Naive thymus-derived CD4-positive, alpha-beta T cell (primary cell): ENCODE data around the gene SERPINB11. TPM values are rescaled to one million over a fixed set of nuclear protein-coding genes. Genes with fewer than 3 reads are reported as not detected.

Source experiments
- ATAC-seq: fragments of 150-1000 bp; cut with Tn5 transposase; 2 replicates; pipeline ENCODE4 v1.10.0; 2021; ENCODE audit warnings: mild to moderate bottlenecking, moderate library complexity
- CTCF ChIA-PET: fragments of 350-600 bp; sonication (Branson Sonifier 250); formaldehyde crosslinking; loops from one replicate; lab custom pipeline; 2021; ENCODE audit warnings: antibody characterized with exemption; lab: Charles Lee
- POLR2A ChIA-PET: fragments of 350-600 bp; sonication (Branson Sonifier 250); formaldehyde crosslinking; loops from one replicate; lab custom pipeline; 2021; ENCODE audit warnings: antibody characterized with exemption, inconsistent platforms; lab: Charles Lee
- DNase-seq, 9 donors: peaks; one replicate each; pipeline versions ENCODE4 v3.0.0 to v3.0.0-alpha.2; 2020 to 2022; ENCODE audit warnings: mixed read lengths in 1 of 9
- H3K27ac ChIP-seq: one replicate; pipeline ENCODE4 v1.7.0; 2013; ENCODE audit warnings: mild to moderate bottlenecking, low read depth, low read length, moderate library complexity
- H3K27me3 ChIP-seq, 2 donors: one replicate each; pipeline ENCODE4 v1.7.0; 2013; ENCODE audit warnings: low read length in 2 of 2, mild to moderate bottlenecking in 2 of 2, moderate library complexity in 2 of 2; ENCODE audit not compliant: control insufficient read depth in 2 of 2, insufficient read depth in 2 of 2
- H3K36me3 ChIP-seq, 3 experiments: 1 replicate in 2 of 3; 2 replicates in 1 of 3; pipeline ENCODE4 v1.7.0; 2013; ENCODE audit warnings: low read length in 3 of 3, mild to moderate bottlenecking in 3 of 3, moderate library complexity in 1 of 3; ENCODE audit not compliant: insufficient read depth in 3 of 3, control insufficient read depth in 2 of 3
- H3K4me1 ChIP-seq, 2 donors: one replicate each; pipeline ENCODE4 v1.7.0; 2013; ENCODE audit warnings: low read length in 2 of 2, mild to moderate bottlenecking in 2 of 2, moderate library complexity in 1 of 2; ENCODE audit not compliant: control insufficient read depth in 2 of 2, insufficient read depth in 2 of 2
- H3K4me3 ChIP-seq: 2 replicates; pipeline ENCODE4 v1.7.0; 2013; ENCODE audit warnings: mild to moderate bottlenecking, low read length
- H3K9me3 ChIP-seq, 3 experiments: 1 replicate in 2 of 3; 2 replicates in 1 of 3; pipeline ENCODE4 v1.7.0; 2013; ENCODE audit warnings: low read length in 3 of 3; ENCODE audit not compliant: control insufficient read depth in 2 of 3
- H3K27ac Mint-ChIP-seq, 9 donors: one replicate each; pipeline ENCODE4 v1.8.0; 2020 to 2022; ENCODE audit warnings: mixed read lengths in 9 of 9, mild to moderate bottlenecking in 8 of 9, moderate library complexity in 5 of 9, inconsistent platforms in 2 of 9
- H3K27me3 Mint-ChIP-seq, 5 donors: one replicate each; pipeline ENCODE4 v1.8.0; 2021 to 2022; ENCODE audit warnings: mixed read lengths in 5 of 5, mild to moderate bottlenecking in 1 of 5
- H3K36me3 Mint-ChIP-seq, 5 donors: one replicate each; pipeline ENCODE4 v1.8.0; 2020 to 2022; ENCODE audit warnings: mixed read lengths in 5 of 5, mild to moderate bottlenecking in 3 of 5, inconsistent platforms in 1 of 5
- H3K4me1 Mint-ChIP-seq, 7 donors: one replicate each; pipeline ENCODE4 v1.8.0; 2020 to 2022; ENCODE audit warnings: mixed read lengths in 7 of 7, mild to moderate bottlenecking in 3 of 7, inconsistent platforms in 1 of 7
- H3K4me3 Mint-ChIP-seq, 10 donors: one replicate each; pipeline ENCODE4 v1.8.0; 2020 to 2022; ENCODE audit warnings: mild to moderate bottlenecking in 10 of 10, mixed read lengths in 10 of 10, moderate library complexity in 6 of 10, inconsistent platforms in 2 of 10
- H3K9me3 Mint-ChIP-seq, 11 donors: one replicate each; pipeline ENCODE4 v1.8.0; 2020 to 2022; ENCODE audit warnings: mixed read lengths in 11 of 11, mild to moderate bottlenecking in 4 of 11, inconsistent platforms in 1 of 11, moderate library complexity in 1 of 11
- intact Hi-C, 2 donors: fragments of 100-400 bp; cut with micrococcal nuclease; formaldehyde crosslinking; loops; one replicate each; pipeline ENCODE4 v1.15.1; 2023
- polyA plus RNA-seq, 2 donors: library from polyadenylated mRNA; unstranded; fragments of 300-500 nt; fragmentation: Illumina TruSeq; gene quantifications; one replicate each; pipeline ENCODE4 v1.2.3, GENCODE V29; 2021
- total RNA-seq, 6 experiments: library from RNA in 5 of 6; stranded (reverse) in 5 of 6; gene quantifications; 1 replicate in 5 of 6; 2 replicates in 1 of 6; pipeline ENCODE4 v1.2.3 and lab custom pipeline; 2021 to 2026

SERPINB11 gene
- total and polyA plus RNA-seq, 7 experiments from 2014 or later: not detected

GRCh38 chr18:63763831-63764600, 61.3 kb downstream of the SERPINB11 start:
- peaks cover 4 to 31% (median 13%) of the 10 kb centered on the region in 11 donors for H3K9me3 Mint-ChIP-seq
- no peak overlapping the region for H3K27ac Mint-ChIP-seq
- Histone ChIP-seq H3K9me3 (no peaks in the 10 kb centered on the region), H3K4me1 (no peaks in the 10 kb centered on the region), H3K36me3 (no peaks in the 10 kb centered on the region), H3K27me3 (no peaks in the 10 kb centered on the region), H3K27ac (no peak overlapping the region), H3K4me3 (no peak overlapping the region)
- H3K27me3 Mint-ChIP-seq: peaks cover 0 to 3% (median 0%) of the 10 kb centered on the region in 5 donors
- no peak for DNase-seq
- H3K36me3 Mint-ChIP-seq: peaks cover 0 to 9% (median 0%) of the 10 kb centered on the region in 5 donors
- no peaks in the 10 kb centered on the region for H3K4me1 Mint-ChIP-seq
- CTCF ChIA-PET: no interaction called here
- POLR2A ChIA-PET: no interaction called here
- no peak overlapping the region for H3K4me3 Mint-ChIP-seq
- intact Hi-C loops: no loop called here
- ATAC-seq: no peak

DNA sequence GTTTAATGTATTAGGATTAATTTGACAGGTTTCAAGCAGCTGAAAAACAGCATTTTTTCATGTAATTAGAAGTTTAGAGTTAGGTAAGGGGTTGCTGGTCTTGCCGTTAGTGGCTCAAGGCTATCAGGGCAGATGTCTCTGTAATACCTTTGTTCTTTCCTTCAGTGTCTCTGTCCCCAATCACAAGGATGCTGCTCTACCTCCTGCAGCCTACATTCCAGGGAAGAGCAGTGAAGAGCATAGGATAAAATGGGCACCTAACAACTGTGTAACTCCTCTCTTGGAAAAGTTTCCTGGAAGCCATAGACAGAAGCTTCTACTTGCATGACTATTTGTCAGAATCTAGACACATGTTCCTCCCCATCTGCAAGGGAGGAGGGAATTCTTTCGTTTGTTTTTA, 63.1 kb downstream of the SERPINB11 start:
- peaks cover 0 to 21% (median 4%) of the 10 kb centered on the region in 11 donors for H3K9me3 Mint-ChIP-seq
- H3K4me3 Mint-ChIP-seq: no peak overlapping the region
- no peaks in the 10 kb centered on the region for H3K36me3 ChIP-seq
- H3K27ac Mint-ChIP-seq: no peak overlapping the region
- no peaks in the 10 kb centered on the region for H3K9me3 ChIP-seq
- no peak overlapping the region for H3K27ac ChIP-seq
- DNase-seq (no peak), ATAC-seq (no peak)
- H3K27me3 ChIP-seq: no peaks in the 10 kb centered on the region
- POLR2A ChIA-PET: no interaction called here
- no peaks in the 10 kb centered on the region for H3K4me1 Mint-ChIP-seq
- H3K4me3 ChIP-seq: no peak overlapping the region
- H3K4me1 ChIP-seq: no peaks in the 10 kb centered on the region
- H3K27me3 Mint-ChIP-seq: peaks cover 0 to 11% (median 2%) of the 10 kb centered on the region in 5 donors
- CTCF ChIA-PET: no interaction called here
- intact Hi-C loops: no loop called here
- peaks cover 0 to 3% (median 0%) of the 10 kb centered on the region in 5 donors for H3K36me3 Mint-ChIP-seq

Other genes starting within 250 kb of the SERPINB11 start
- gene SERPINB5, start 226.0 kb upstream of the SERPINB11 start, total RNA-seq: not detected
- not detected for gene SERPINB5, start 226.0 kb upstream of the SERPINB11 start, polyA plus RNA-seq
- gene SERPINB12, start 160.6 kb upstream of the SERPINB11 start, total RNA-seq: not detected
- not detected for gene SERPINB12, start 160.6 kb upstream of the SERPINB11 start, polyA plus RNA-seq
- gene SERPINB13, start 115.6 kb upstream of the SERPINB11 start, total RNA-seq: not detected
- not detected for gene SERPINB13, start 115.6 kb upstream of the SERPINB11 start, polyA plus RNA-seq
- not detected for gene SERPINB4, start 58.7 kb upstream of the SERPINB11 start, total RNA-seq
- gene SERPINB4, start 58.7 kb upstream of the SERPINB11 start, polyA plus RNA-seq: not detected
- not detected for gene SERPINB3, start 41.1 kb upstream of the SERPINB11 start, total RNA-seq
- gene SERPINB3, start 41.1 kb upstream of the SERPINB11 start, polyA plus RNA-seq: not detected
- not detected for gene SERPINB7, start 72.5 kb downstream of the SERPINB11 start, total RNA-seq
- not detected for gene SERPINB7, start 72.5 kb downstream of the SERPINB11 start, polyA plus RNA-seq
- 1 to 10 TPM in 4 of 5 experiments, not detected in 1; 3.6 to 8.5 (median 4.9) TPM for gene SERPINB2, start 184.7 kb downstream of the SERPINB11 start, total RNA-seq
- not detected for gene SERPINB2, start 184.7 kb downstream of the SERPINB11 start, polyA plus RNA-seq
- 1 to 10 TPM in 1 of 5 experiments, not detected in 4; 1.5 TPM for gene SERPINB10, start 205.0 kb downstream of the SERPINB11 start, total RNA-seq
- not detected for gene SERPINB10, start 205.0 kb downstream of the SERPINB11 start, polyA plus RNA-seq
- gene HMSD, start 246.3 kb downstream of the SERPINB11 start, total RNA-seq: 1 to 10 TPM in 1 of 5 experiments, not detected in 4; 5.1 TPM
- not detected for gene HMSD, start 246.3 kb downstream of the SERPINB11 start, polyA plus RNA-seq